Astrocyte (in vitro differentiated cells and primary cell): ENCODE measurements around the gene SLC12A6. TPM values are rescaled to one million over a fixed set of nuclear protein-coding genes. Genes with fewer than 3 reads are reported as not detected.

Experiments used
- DNase-seq: peaks from one replicate; pipeline ENCODE4 v3.0.0-alpha.2; 2010; ENCODE audit warnings: low read depth
- FAIRE-seq: peaks from 2 replicates; lab custom pipeline; 2011; peaks lifted over from hg19 to GRCh38; lab: Jason Lieb, UNC
- H2AFZ ChIP-seq: 2 replicates; pipeline ENCODE4 v1.6.0; 2012; ENCODE audit warnings: low read depth, low read length, inconsistent platforms
- H3K27ac ChIP-seq: 2 replicates; pipeline ENCODE4 v1.5.1; 2011; ENCODE audit warnings: low read depth, low read length, inconsistent platforms
- H3K27me3 ChIP-seq: 2 replicates; pipeline ENCODE4 v1.6.0; 2011; ENCODE audit warnings: low read length, inconsistent platforms; ENCODE audit not compliant: insufficient read depth
- H3K36me3 ChIP-seq: 2 replicates; pipeline ENCODE4 v1.5.1; 2011; ENCODE audit warnings: low read length, inconsistent platforms; ENCODE audit not compliant: insufficient read depth
- H3K4me1 ChIP-seq: 2 replicates; pipeline ENCODE4 v1.5.1; 2011; ENCODE audit warnings: low read length, inconsistent platforms; ENCODE audit not compliant: insufficient read depth
- H3K4me2 ChIP-seq: 2 replicates; pipeline ENCODE4 v1.6.0; 2012; ENCODE audit warnings: low read length, inconsistent platforms
- H3K4me3 ChIP-seq: 2 replicates; pipeline ENCODE4 v1.5.1; 2011; ENCODE audit warnings: low read depth, mild to moderate bottlenecking, low read length, inconsistent platforms; ENCODE audit not compliant: insufficient read depth
- H3K79me2 ChIP-seq: 2 replicates; pipeline ENCODE4 v1.6.0; 2012; ENCODE audit warnings: mild to moderate bottlenecking, low read length, inconsistent platforms; ENCODE audit not compliant: insufficient read depth
- H3K9ac ChIP-seq: 2 replicates; pipeline ENCODE4 v1.6.0; 2012; ENCODE audit warnings: mild to moderate bottlenecking, low read length, inconsistent platforms
- H3K9me3 ChIP-seq: 2 replicates; pipeline ENCODE4 v1.5.1; 2012; ENCODE audit warnings: low read depth, mild to moderate bottlenecking, low read length, inconsistent platforms; ENCODE audit not compliant: insufficient read depth
- H4K20me1 ChIP-seq: 2 replicates; pipeline ENCODE4 v1.6.0; 2012; ENCODE audit warnings: low read length, inconsistent platforms; ENCODE audit not compliant: insufficient read depth
- H3K27ac Mint-ChIP-seq: one replicate; pipeline ENCODE4 v1.8.0; 2021; ENCODE audit warnings: mild to moderate bottlenecking, mixed read lengths; ENCODE audit not compliant: unreplicated experiment
- H3K27me3 Mint-ChIP-seq: one replicate; pipeline ENCODE4 v1.8.0; 2021; ENCODE audit warnings: low read depth, mixed read lengths; ENCODE audit not compliant: unreplicated experiment
- H3K36me3 Mint-ChIP-seq: one replicate; pipeline ENCODE4 v1.8.0; 2021; ENCODE audit warnings: low read depth, mixed read lengths; ENCODE audit not compliant: unreplicated experiment
- H3K4me1 Mint-ChIP-seq: one replicate; pipeline ENCODE4 v1.8.0; 2021; ENCODE audit warnings: low read depth, mixed read lengths; ENCODE audit not compliant: unreplicated experiment
- H3K4me3 Mint-ChIP-seq: one replicate; pipeline ENCODE4 v1.8.0; 2021; ENCODE audit warnings: mild to moderate bottlenecking, moderate library complexity, mixed read lengths; ENCODE audit not compliant: unreplicated experiment
- H3K9me3 Mint-ChIP-seq: one replicate; pipeline ENCODE4 v1.8.0; 2021; ENCODE audit warnings: mild to moderate bottlenecking, mixed read lengths; ENCODE audit not compliant: unreplicated experiment
- EZH2 ChIP-seq: IDR thresholded peaks from 2 replicates; pipeline ENCODE4 v1.6.1; 2012; ENCODE audit warnings: mild to moderate bottlenecking, low read length, inconsistent platforms; ENCODE audit not compliant: insufficient read depth
- total RNA-seq: library from RNA; stranded (reverse); gene quantifications from 2 replicates; pipeline ENCODE4 v1.2.1, GENCODE V29; 2021
- TF ChIP-seq, protein P1 (sequence below): IDR thresholded peaks from 2 replicates; pipeline ENCODE4 v1.5.1; 2011; ENCODE audit warnings: low read depth, mild to moderate bottlenecking, inconsistent platforms, low read length, moderate library complexity; ENCODE audit not compliant: insufficient read depth

SLC12A6 gene
- total RNA-seq, 1 donor from 2014 or later: 15.8 TPM

DNA sequence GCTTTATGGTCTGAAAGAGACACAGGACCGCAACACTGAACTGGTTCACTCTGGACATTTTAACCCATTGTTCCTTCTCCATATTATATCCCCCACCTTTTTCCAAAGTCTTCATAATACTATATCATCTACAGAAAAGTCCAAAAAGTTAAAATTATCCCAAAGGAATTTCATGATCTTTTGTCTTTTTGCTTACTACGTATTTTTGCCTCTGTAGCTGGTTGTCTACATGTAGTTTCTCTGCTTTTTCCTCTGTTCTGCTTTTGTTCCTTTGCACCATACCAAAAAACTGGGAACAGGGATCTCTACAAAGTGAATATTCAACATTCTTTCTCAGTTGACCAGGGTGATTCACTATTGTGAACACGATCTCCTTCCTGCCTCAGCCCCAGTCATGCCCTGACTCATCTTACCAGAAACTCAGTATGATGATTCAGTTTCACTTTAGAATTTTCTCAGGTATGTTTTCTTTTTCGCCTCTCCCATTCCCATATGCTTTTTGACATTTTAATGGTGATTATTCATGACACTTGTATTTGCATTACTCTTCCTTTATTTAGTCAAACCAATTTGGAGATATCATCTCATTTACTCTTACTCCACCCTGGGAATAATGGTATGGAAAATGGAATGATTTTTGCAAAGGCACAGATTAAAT, 98.3 kb downstream of the SLC12A6 start:
- Histone ChIP-seq H3K27ac (peak overlapping the region; percentile 94), H3K4me3 (peak overlapping the region; percentile 11), H3K4me2 (peak overlapping the region; percentile 79), H3K4me1 (peaks cover 23% of the 10 kb centered on the region), H3K79me2 (no peaks in the 10 kb centered on the region), H2AFZ (no peak overlapping the region), H3K27me3 (no peaks in the 10 kb centered on the region), H4K20me1 (no peaks in the 10 kb centered on the region), H3K36me3 (no peaks in the 10 kb centered on the region), H3K9ac (peak overlapping the region; percentile 62), H3K9me3 (no peaks in the 10 kb centered on the region)
- no peak for TF ChIP-seq EZH2
- TF ChIP-seq, protein P1, sequence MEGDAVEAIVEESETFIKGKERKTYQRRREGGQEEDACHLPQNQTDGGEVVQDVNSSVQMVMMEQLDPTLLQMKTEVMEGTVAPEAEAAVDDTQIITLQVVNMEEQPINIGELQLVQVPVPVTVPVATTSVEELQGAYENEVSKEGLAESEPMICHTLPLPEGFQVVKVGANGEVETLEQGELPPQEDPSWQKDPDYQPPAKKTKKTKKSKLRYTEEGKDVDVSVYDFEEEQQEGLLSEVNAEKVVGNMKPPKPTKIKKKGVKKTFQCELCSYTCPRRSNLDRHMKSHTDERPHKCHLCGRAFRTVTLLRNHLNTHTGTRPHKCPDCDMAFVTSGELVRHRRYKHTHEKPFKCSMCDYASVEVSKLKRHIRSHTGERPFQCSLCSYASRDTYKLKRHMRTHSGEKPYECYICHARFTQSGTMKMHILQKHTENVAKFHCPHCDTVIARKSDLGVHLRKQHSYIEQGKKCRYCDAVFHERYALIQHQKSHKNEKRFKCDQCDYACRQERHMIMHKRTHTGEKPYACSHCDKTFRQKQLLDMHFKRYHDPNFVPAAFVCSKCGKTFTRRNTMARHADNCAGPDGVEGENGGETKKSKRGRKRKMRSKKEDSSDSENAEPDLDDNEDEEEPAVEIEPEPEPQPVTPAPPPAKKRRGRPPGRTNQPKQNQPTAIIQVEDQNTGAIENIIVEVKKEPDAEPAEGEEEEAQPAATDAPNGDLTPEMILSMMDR: no peak
- peak overlapping the region; percentile 58 for H3K4me3 Mint-ChIP-seq
- no peaks in the 10 kb centered on the region for H3K27me3 Mint-ChIP-seq
- no peaks in the 10 kb centered on the region for H3K9me3 Mint-ChIP-seq
- peak; percentile 95 for FAIRE-seq
- peak overlapping the region; percentile 95 for H3K27ac Mint-ChIP-seq
- peak; percentile 88 for DNase-seq
- H3K4me1 Mint-ChIP-seq: peaks cover 24% of the 10 kb centered on the region
- peaks cover 6% of the 10 kb centered on the region for H3K36me3 Mint-ChIP-seq

GRCh38 chr15:34233614-34234013, 104.0 kb downstream of the SLC12A6 start:
- Histone ChIP-seq H3K4me3 (no peak overlapping the region), H3K79me2 (no peaks in the 10 kb centered on the region), H3K27me3 (no peaks in the 10 kb centered on the region), H3K27ac (no peak overlapping the region), H3K4me1 (peaks cover 5% of the 10 kb centered on the region), H3K9me3 (no peaks in the 10 kb centered on the region), H3K4me2 (no peak overlapping the region), H2AFZ (no peak overlapping the region), H4K20me1 (no peaks in the 10 kb centered on the region), H3K36me3 (peaks cover 8% of the 10 kb centered on the region), H3K9ac (no peak overlapping the region)
- no peak for TF ChIP-seq EZH2
- TF ChIP-seq, protein P1: no peak
- no peak overlapping the region for H3K27ac Mint-ChIP-seq
- no peak overlapping the region for H3K4me3 Mint-ChIP-seq
- FAIRE-seq (no peak), DNase-seq (no peak)
- no peaks in the 10 kb centered on the region for H3K27me3 Mint-ChIP-seq
- H3K36me3 Mint-ChIP-seq: peaks cover 6% of the 10 kb centered on the region
- peaks cover 8% of the 10 kb centered on the region for H3K4me1 Mint-ChIP-seq
- H3K9me3 Mint-ChIP-seq: no peaks in the 10 kb centered on the region
